Measurements from ENCODE around the gene MRPS24. TPM values are rescaled to one million over a fixed set of nuclear protein-coding genes. Genes with fewer than 3 reads are reported as not detected.

The MRPS24 gene
- total RNA-seq, 4 donors from 2014 or later = 62.0 to 94.4 (median 75.4) TPM

GRCh38 chr7:43868181-43868580 lies 1.1 kb downstream of the MRPS24 start:
- TF ChIP-seq CTCF (IDR thresholded peaks at IDR 0.05; ENCODE audit: low read depth) = no peak

GRCh38 chr7:43865277-43865676 lies 4.0 kb downstream of the MRPS24 start:
- TF ChIP-seq CTCF (IDR thresholded peaks at IDR 0.05; ENCODE audit: low read depth) = no peak

DNA sequence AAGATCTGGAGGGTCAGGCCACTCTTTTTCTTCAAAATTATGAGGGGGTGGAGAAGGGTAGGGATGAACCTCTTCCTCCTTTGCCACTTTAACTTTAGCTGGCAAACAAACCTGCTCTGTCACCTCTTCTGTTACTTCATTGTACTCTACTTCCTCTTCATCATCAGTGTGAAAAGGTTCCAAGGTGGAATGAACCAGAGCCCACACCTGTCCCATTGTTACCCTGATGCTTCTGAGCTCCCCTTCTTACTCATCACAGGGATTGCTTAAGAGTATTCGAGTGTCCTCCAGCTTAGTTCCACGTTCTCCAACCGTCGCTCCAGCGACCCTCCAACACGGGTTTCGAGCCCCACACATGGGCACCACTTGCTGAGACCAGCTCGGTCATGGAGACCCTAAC lies 5.2 kb downstream of the MRPS24 start:
- no peak for TF ChIP-seq CTCF (IDR thresholded peaks at IDR 0.05; ENCODE audit: low read depth)

- no peak for TF ChIP-seq CTCF (IDR thresholded peaks at IDR 0.05; ENCODE audit: low read depth)
These were observed 12.3 kb downstream of the MRPS24 start for GRCh38 chr7:43856996-43857395.

- TF ChIP-seq CTCF (IDR thresholded peaks at IDR 0.05; ENCODE audit: low read depth) = no peak
These were observed 13.0 kb downstream of the MRPS24 start for GRCh38 chr7:43856316-43856715.

DNA sequence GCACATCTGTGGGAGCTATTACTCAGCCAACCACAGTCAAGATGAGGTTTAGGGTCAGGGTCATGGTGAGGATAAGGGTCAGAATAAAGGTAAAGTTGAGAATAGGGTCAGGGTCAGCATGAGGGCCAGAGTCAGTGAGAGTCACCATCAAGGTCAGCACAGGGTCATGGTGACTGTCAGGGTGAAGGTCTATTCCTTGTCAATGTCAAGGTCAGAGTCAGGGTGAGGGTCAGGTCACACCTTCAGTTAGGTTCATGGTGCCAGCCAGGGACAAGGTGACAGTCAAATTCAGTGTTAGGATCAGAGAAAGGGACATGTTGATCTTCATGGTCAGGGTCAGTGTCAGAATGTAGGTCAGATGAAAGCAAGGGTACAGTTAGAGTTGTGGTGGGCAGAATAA lies 14.1 kb downstream of the MRPS24 start:
- TF ChIP-seq CTCF (IDR thresholded peaks at IDR 0.05; ENCODE audit: low read depth) = no peak

GRCh38 chr7:43851805-43852204 lies 17.5 kb downstream of the MRPS24 start:
- TF ChIP-seq CTCF (IDR thresholded peaks at IDR 0.05; ENCODE audit: low read depth) = no peak
